PC-3 (cell line): ENCODE results near the gene ING3. TPM values are rescaled to one million over a fixed set of nuclear protein-coding genes. Genes with fewer than 3 reads are reported as not detected.

Experiments
- ATAC-seq: fragments of 200-7000 bp; cut with Tn5 transposase; 2 replicates; pipeline ENCODE4 v1.9.1; 2020; ENCODE audit warnings: mild to moderate bottlenecking, moderate library complexity
- BruUV-seq: library from RNA; stranded (reverse); fragments of 400-500 nt; replicated peaks from 2 replicates; lab custom pipeline; 2021; lab: Mats Ljungman, UMichigan
- CTCF ChIA-PET: fragments of 300-600 bp; sonication (Branson Sonifier 250); formaldehyde crosslinking; loops from one replicate; lab custom pipeline; 2022; ENCODE audit warnings: antibody characterized with exemption; lab: Charles Lee
- POLR2A ChIA-PET: fragments of 300-600 bp; sonication (Branson Sonifier 250); formaldehyde crosslinking; loops from one replicate; lab custom pipeline; 2022; ENCODE audit warnings: antibody characterized with exemption; ENCODE audit not compliant: unreplicated experiment; lab: Charles Lee
- DNase-seq: peaks from one replicate; pipeline ENCODE4 v3.0.0-alpha.2; 2015
- H2AFZ ChIP-seq: fragments of 300-600 bp; sonication (generic); 2 replicates; pipeline ENCODE4 v1.6.0; 2016; ENCODE audit warnings: antibody characterized with exemption, low read length
- H3F3A ChIP-seq: fragments of 300-600 bp; sonication (generic); one replicate; pipeline ENCODE4 v1.6.0; 2017; ENCODE audit warnings: antibody characterized with exemption, low read length, control low read depth, mild to moderate bottlenecking; ENCODE audit not compliant: unreplicated experiment
- H3K27ac ChIP-seq: fragments of 300-600 bp; sonication (generic); 2 replicates; pipeline ENCODE4 v1.5.1; 2016; ENCODE audit warnings: mild to moderate bottlenecking, low read length
- H3K27me3 ChIP-seq: fragments of 300-600 bp; sonication (generic); 2 replicates; pipeline ENCODE4 v1.6.1; 2016; ENCODE audit warnings: low read length, mixed read lengths
- H3K36me3 ChIP-seq: fragments of 300-600 bp; sonication (generic); 2 replicates; pipeline ENCODE4 v1.6.1; 2016; ENCODE audit warnings: low read depth, mixed run types, low read length, mixed read lengths
- H3K4me1 ChIP-seq: fragments of 300-600 bp; sonication (generic); 2 replicates; pipeline ENCODE4 v1.5.1; 2016; ENCODE audit warnings: low read length; ENCODE audit not compliant: insufficient read depth
- H3K4me2 ChIP-seq: fragments of 300-600 bp; sonication (generic); 2 replicates; pipeline ENCODE4 v1.6.0; 2016; ENCODE audit warnings: low read length
- H3K4me3 ChIP-seq: fragments of 300-600 bp; sonication (generic); 2 replicates; pipeline ENCODE4 v1.5.1; 2016; ENCODE audit warnings: mild to moderate bottlenecking, low read length, mixed read lengths
- H3K79me2 ChIP-seq: fragments of 300-600 bp; sonication (generic); 2 replicates; pipeline ENCODE4 v1.6.1; 2017; ENCODE audit warnings: low read length, mixed read lengths
- H3K9ac ChIP-seq: fragments of 300-600 bp; sonication (generic); 2 replicates; pipeline ENCODE4 v1.6.0; 2016; ENCODE audit warnings: mild to moderate bottlenecking, low read length
- H3K9me2 ChIP-seq: fragments of 300-600 bp; sonication (generic); replicated peaks from 2 replicates; pipeline ENCODE4 v1.6.1; 2016; ENCODE audit warnings: mixed run types, low read length, mixed read lengths
- H3K9me3 ChIP-seq: fragments of 300-600 bp; sonication (generic); 2 replicates; pipeline ENCODE4 v1.6.1; 2016; ENCODE audit warnings: low read length, mixed read lengths
- H4K20me1 ChIP-seq: fragments of 300-600 bp; sonication (generic); 2 replicates; pipeline ENCODE4 v1.6.1; 2016; ENCODE audit warnings: low read length, mixed read lengths
- EZH2 ChIP-seq: fragments of 300-600 bp; sonication (generic); IDR thresholded peaks from one replicate; pipeline ENCODE4 v1.6.1; 2017; ENCODE audit warnings: antibody characterized with exemption, mild to moderate bottlenecking, low read length; ENCODE audit not compliant: unreplicated experiment
- EZH2phosphoT487 ChIP-seq: fragments of 300-600 bp; sonication (generic); IDR thresholded peaks from 2 replicates; pipeline ENCODE4 v1.6.1; 2018; ENCODE audit warnings: mild to moderate bottlenecking, antibody characterized with exemption, low read length, borderline replicate concordance
- intact Hi-C: fragments of 100-400 bp; cut with micrococcal nuclease; formaldehyde crosslinking; loops from 2 replicates; pipeline ENCODE4 v1.9.0; 2023
- total RNA-seq: library from RNA; depleted of rRNA; stranded (reverse); fragments of >200 nt; gene quantifications from 2 replicates; pipeline ENCODE4 v1.2.3, GENCODE V29; 2014
- TF ChIP-seq, protein P1 (sequence below): fragments of 300-600 bp; sonication (generic); conservative IDR thresholded peaks from 2 replicates; pipeline ENCODE4 v1.5.1; 2017; ENCODE audit warnings: antibody characterized with exemption, low read depth, mild to moderate bottlenecking, low read length

Gene ING3
- total RNA-seq, 1 experiment from 2014 or later: 12.8 TPM

DNA sequence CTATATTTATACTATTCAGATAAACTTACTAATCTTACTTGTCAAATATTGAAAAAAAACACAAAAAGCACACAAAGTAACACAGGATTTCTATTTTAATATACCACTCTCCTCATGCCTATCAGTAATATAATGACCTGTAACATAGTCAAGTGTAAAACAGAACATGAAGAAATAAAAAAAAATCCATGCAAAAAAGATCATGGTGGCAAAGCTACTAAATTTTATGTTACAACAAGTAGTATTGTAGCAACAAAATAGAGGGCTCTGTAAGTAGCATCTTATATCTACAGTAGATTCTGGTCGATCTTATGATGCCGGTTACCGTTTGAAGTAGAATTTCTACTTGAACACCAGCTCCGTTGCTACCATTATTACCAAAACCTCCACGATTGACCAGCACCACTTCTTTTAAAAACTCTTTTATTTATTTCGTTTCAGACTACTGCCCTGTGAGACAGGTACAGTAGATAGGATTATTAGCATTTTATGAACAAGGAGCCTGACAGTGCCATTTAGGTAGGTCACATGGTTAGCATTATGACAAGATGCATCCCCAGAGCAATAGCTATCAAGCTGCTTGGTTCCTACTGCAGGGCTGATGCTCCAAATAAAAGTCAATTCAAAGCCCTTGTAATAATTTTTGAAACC is 40.0 kb downstream of the ING3 start:
- H3K36me3 ChIP-seq: no peaks in the 10 kb centered on the region; the same call in 1 of the 2 replicates

DNA sequence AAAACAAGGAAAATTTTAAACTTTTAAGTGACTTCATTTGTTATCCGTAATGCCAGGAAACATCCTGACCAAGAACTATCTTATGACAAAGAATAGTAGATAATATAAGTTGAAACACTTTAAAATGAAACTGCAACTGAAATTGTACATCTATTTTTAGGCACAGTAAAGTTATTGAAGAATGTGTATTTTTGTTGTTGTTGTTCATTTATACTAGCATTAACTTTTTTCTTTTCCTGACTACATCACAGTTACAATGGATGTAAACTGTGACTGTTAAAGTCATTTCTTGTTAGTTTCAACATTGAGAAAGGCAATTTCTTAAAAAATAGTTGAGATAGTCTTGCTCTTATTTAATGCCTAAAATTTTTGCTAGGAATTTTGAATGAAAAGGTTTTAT is 40.6 kb downstream of the ING3 start:
- peak overlapping the region; percentile 28; the same call in 1 of the 2 replicates for H3K27ac ChIP-seq
- no peaks in the 10 kb centered on the region for H3K27me3 ChIP-seq
- peak overlapping the region; percentile 95 for H3K4me2 ChIP-seq
- DNase-seq (no peak), ATAC-seq (no peak)
- intact Hi-C loops: no loop called here
- no peaks in the 10 kb centered on the region for H3K79me2 ChIP-seq
- no peaks in the 10 kb centered on the region for H3K9me3 ChIP-seq
- peaks cover 44% of the 10 kb centered on the region for H3K4me1 ChIP-seq
- H3K9ac ChIP-seq: no peak overlapping the region; the same call in 1 of the 2 replicates
- no TSS peak for BruUV-seq
- no peaks in the 10 kb centered on the region for H3K9me2 ChIP-seq
- H3K36me3 ChIP-seq: no peaks in the 10 kb centered on the region; the same call in 1 of the 2 replicates
- POLR2A ChIA-PET: no interaction called here
- H3K4me3 ChIP-seq: peak overlapping the region; percentile 51
- TF ChIP-seq, protein P1, sequence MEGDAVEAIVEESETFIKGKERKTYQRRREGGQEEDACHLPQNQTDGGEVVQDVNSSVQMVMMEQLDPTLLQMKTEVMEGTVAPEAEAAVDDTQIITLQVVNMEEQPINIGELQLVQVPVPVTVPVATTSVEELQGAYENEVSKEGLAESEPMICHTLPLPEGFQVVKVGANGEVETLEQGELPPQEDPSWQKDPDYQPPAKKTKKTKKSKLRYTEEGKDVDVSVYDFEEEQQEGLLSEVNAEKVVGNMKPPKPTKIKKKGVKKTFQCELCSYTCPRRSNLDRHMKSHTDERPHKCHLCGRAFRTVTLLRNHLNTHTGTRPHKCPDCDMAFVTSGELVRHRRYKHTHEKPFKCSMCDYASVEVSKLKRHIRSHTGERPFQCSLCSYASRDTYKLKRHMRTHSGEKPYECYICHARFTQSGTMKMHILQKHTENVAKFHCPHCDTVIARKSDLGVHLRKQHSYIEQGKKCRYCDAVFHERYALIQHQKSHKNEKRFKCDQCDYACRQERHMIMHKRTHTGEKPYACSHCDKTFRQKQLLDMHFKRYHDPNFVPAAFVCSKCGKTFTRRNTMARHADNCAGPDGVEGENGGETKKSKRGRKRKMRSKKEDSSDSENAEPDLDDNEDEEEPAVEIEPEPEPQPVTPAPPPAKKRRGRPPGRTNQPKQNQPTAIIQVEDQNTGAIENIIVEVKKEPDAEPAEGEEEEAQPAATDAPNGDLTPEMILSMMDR: no peak
- no peak for TF ChIP-seq EZH2phosphoT487
- TF ChIP-seq EZH2: no peak
- H4K20me1 ChIP-seq: no peaks in the 10 kb centered on the region
- no peaks in the 10 kb centered on the region for H3F3A ChIP-seq
- CTCF ChIA-PET: no interaction called here
- peak overlapping the region; percentile 69 for H2AFZ ChIP-seq

More for the DNA sequence above, 40.0 kb downstream of the ING3 start:
- peaks cover 40% of the 10 kb centered on the region for H3K4me1 ChIP-seq
- peak overlapping the region; percentile 67; the same call in 1 of the 2 replicates for H3K4me3 ChIP-seq
- no peaks in the 10 kb centered on the region for H4K20me1 ChIP-seq
- no peaks in the 10 kb centered on the region for H3F3A ChIP-seq
- no peak overlapping the region for H3K9ac ChIP-seq
- TF ChIP-seq EZH2phosphoT487: no peak
- TF ChIP-seq, protein P1: no peak
- TF ChIP-seq EZH2: no peak
- no peak overlapping the region for H3K27ac ChIP-seq
- peak overlapping the region; percentile 95 for H3K4me2 ChIP-seq
- ChIA-PET CTCF (interaction anchor here (0.5 to 0.7 kb wide), 2 partner anchors 208 to 615 kb away, joined by 3 to 4 read pairs; no protein-coding TSS in a partner anchor), POLR2A (no interaction called here)
- no peaks in the 10 kb centered on the region for H3K9me3 ChIP-seq
- ATAC-seq (no peak), DNase-seq (no peak)
- H3K27me3 ChIP-seq: no peaks in the 10 kb centered on the region
- H3K9me2 ChIP-seq: no peaks in the 10 kb centered on the region
- intact Hi-C loops: no loop called here
- no TSS peak for BruUV-seq
- peak overlapping the region; percentile 69; the same call in 1 of the 2 replicates for H2AFZ ChIP-seq
- H3K79me2 ChIP-seq: no peaks in the 10 kb centered on the region

DNA sequence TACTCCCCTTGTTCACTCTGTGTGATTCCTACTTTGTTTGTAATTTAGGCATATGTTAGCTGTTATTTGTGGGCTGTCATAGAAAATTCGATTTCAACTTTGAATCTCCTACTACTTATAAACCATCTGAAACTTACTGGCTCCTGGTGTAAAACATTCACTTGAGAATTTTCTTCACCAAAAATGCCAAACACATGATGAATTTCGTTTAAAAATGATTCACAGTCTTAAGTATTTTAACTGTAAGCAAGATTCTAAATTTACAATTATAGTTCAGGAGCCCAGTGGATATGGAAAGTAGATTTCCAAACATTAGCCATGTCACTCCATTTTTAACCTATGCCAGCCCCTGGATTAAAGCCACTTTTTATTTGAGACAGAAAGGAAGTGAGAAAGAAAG is 41.0 kb downstream of the ING3 start:
- no peak overlapping the region; the same call in 1 of the 2 replicates for H3K9ac ChIP-seq
- CTCF ChIA-PET: no interaction called here
- H3K27ac ChIP-seq: peak overlapping the region; percentile 28; the same call in 1 of the 2 replicates
- H3K4me3 ChIP-seq: peak overlapping the region; percentile 51
- H3K79me2 ChIP-seq: no peaks in the 10 kb centered on the region
- POLR2A ChIA-PET: no interaction called here
- H2AFZ ChIP-seq: peak overlapping the region; percentile 69
- H3K4me1 ChIP-seq: peaks cover 47% of the 10 kb centered on the region
- H3K36me3 ChIP-seq: no peaks in the 10 kb centered on the region; the same call in 1 of the 2 replicates
- DNase-seq: peak; percentile 41
- no peaks in the 10 kb centered on the region for H3F3A ChIP-seq
- H3K4me2 ChIP-seq: peak overlapping the region; percentile 95
- no peak for TF ChIP-seq EZH2
- no peak for TF ChIP-seq EZH2phosphoT487
- TF ChIP-seq, protein P1: no peak
- ATAC-seq: no peak
- H4K20me1 ChIP-seq: no peaks in the 10 kb centered on the region
- no peaks in the 10 kb centered on the region for H3K9me3 ChIP-seq
- intact Hi-C loops: no loop called here
- no TSS peak for BruUV-seq
- no peaks in the 10 kb centered on the region for H3K27me3 ChIP-seq
- no peaks in the 10 kb centered on the region for H3K9me2 ChIP-seq
